SK-N-SH (cell line): ENCODE data around the gene ZNRF1. TPM values are rescaled to one million over a fixed set of nuclear protein-coding genes. Genes with fewer than 3 reads are reported as not detected.
"Not testable (repeated sequence)": the region's sequence is repeated elsewhere in the genome, so short reads cannot be mapped to it uniquely, and the experiment has no call there.

ENCODE experiments used
- CTCF ChIA-PET: fragments of 300-600, 350-600 bp; formaldehyde crosslinking; extraction: SDS; loops from one replicate; lab custom pipeline; 2021; lab: Yijun Ruan, JAX
- POLR2A ChIA-PET: fragments of 350-600 bp; sonication (Branson Sonifier 250); formaldehyde crosslinking; extraction: SDS; loops from one replicate; lab custom pipeline; 2020; ENCODE audit warnings: antibody characterized with exemption, inconsistent platforms; lab: Yijun Ruan, JAX
- DNase-seq: peaks from one replicate; pipeline ENCODE4 v3.0.0; 2012
- H2AFZ ChIP-seq: fragments of 200-600 bp; sonication (generic); 2 replicates; pipeline ENCODE4 v1.8.1; 2016; ENCODE audit warnings: antibody characterized with exemption, mild to moderate bottlenecking, low read depth
- H3F3A ChIP-seq: fragments of 200-600 bp; sonication (generic); replicated peaks from 2 replicates; pipeline ENCODE3; 2016; ENCODE audit warnings: antibody characterized with exemption, mild to moderate bottlenecking; ENCODE audit not compliant: insufficient read depth
- H3K27ac ChIP-seq, 2 experiments: fragments of 200-500 bp in 1 of 2; fragments of 200-600 bp in 1 of 2; sonication (Bioruptor generic) in 1 of 2; sonication (generic), shearing (Covaris generic) in 1 of 2; 2 replicates each; pipeline versions ENCODE4 v1.5.1 to v1.6.1; 2014 to 2016; ENCODE audit warnings: low read depth in 2 of 2, inconsistent platforms in 1 of 2, low read length in 1 of 2, mild to moderate bottlenecking in 1 of 2, mixed read lengths in 1 of 2
- H3K27me3 ChIP-seq: fragments of 200-600 bp; sonication (generic), shearing (Covaris generic); 2 replicates; pipeline ENCODE4 v1.6.1; 2016; ENCODE audit warnings: mixed run types; ENCODE audit not compliant: insufficient read depth
- H3K36me3 ChIP-seq, 2 experiments: fragments of 200-500 bp in 1 of 2; fragments of 200-600 bp in 1 of 2; sonication (Bioruptor generic) in 1 of 2; sonication (generic) in 1 of 2; replicated peaks in 1 of 2; 2 replicates each; pipeline versions ENCODE3 to v1.5.1; 2014 to 2016; ENCODE audit warnings: low read length in 1 of 2, mild to moderate bottlenecking in 1 of 2; ENCODE audit not compliant: insufficient read depth in 2 of 2, control insufficient read depth in 1 of 2
- H3K4me1 ChIP-seq, 2 experiments: fragments of 200-500 bp in 1 of 2; fragments of 200-600 bp in 1 of 2; sonication (Bioruptor generic) in 1 of 2; sonication (generic), shearing (Covaris generic) in 1 of 2; 2 replicates each; pipeline versions ENCODE4 v1.5.1 to v1.6.1; 2014 to 2016; ENCODE audit warnings: low read depth in 1 of 2, low read length in 1 of 2, mixed run types in 1 of 2; ENCODE audit not compliant: insufficient read depth in 2 of 2, control insufficient read depth in 1 of 2
- H3K4me2 ChIP-seq: fragments of 200-600 bp; sonication (generic), shearing (Covaris generic); 2 replicates; pipeline ENCODE4 v1.6.1; 2017; ENCODE audit warnings: mixed run types
- H3K4me3 ChIP-seq, 2 experiments: fragments of 200-500 bp in 1 of 2; fragments of 200-600 bp in 1 of 2; sonication (Bioruptor generic) in 1 of 2; sonication (generic), shearing (Covaris generic) in 1 of 2; 2 replicates each; pipeline versions ENCODE4 v1.5.1 to v1.8.1; 2014 to 2016; ENCODE audit warnings: low read depth in 2 of 2, inconsistent platforms in 1 of 2, low read length in 1 of 2, mild to moderate bottlenecking in 1 of 2, mixed read lengths in 1 of 2, moderate library complexity in 1 of 2
- H3K79me2 ChIP-seq: fragments of 200-600 bp; sonication (generic); 2 replicates; pipeline ENCODE4 v1.8.1; 2017; ENCODE audit warnings: mild to moderate bottlenecking; ENCODE audit not compliant: insufficient read depth
- H3K9ac ChIP-seq: fragments of 200-600 bp; sonication (generic); 2 replicates; pipeline ENCODE4 v1.6.1; 2017; ENCODE audit warnings: mixed run types
- H3K9me2 ChIP-seq: fragments of 200-600 bp; sonication (generic); 2 replicates; pipeline ENCODE4 v1.6.1; 2017; ENCODE audit warnings: mixed run types
- H3K9me3 ChIP-seq: fragments of 200-600 bp; sonication (generic); 2 replicates; pipeline ENCODE4 v1.6.1; 2017; ENCODE audit warnings: mixed run types, mild to moderate bottlenecking, moderate library complexity
- H4K20me1 ChIP-seq: fragments of 200-600 bp; sonication (generic); 2 replicates; pipeline ENCODE4 v1.6.1; 2017; ENCODE audit warnings: mild to moderate bottlenecking, mixed run types; ENCODE audit not compliant: insufficient read depth
- FOXM1 ChIP-seq: IDR thresholded peaks from 2 replicates; pipeline ENCODE4 v1.4.0; 2012; ENCODE audit warnings: low read depth, mild to moderate bottlenecking
- GABPA ChIP-seq: IDR thresholded peaks from 2 replicates; pipeline ENCODE4 v1.4.0; 2012; ENCODE audit warnings: low read depth, mild to moderate bottlenecking
- JUND ChIP-seq: IDR thresholded peaks from 2 replicates; pipeline ENCODE4 v1.4.0; 2012
- TAF1 ChIP-seq: IDR thresholded peaks from 2 replicates; pipeline ENCODE4 v1.6.1; 2012; ENCODE audit warnings: low read depth, mild to moderate bottlenecking, low read length, moderate library complexity, borderline replicate concordance
- TCF12 ChIP-seq: IDR thresholded peaks from 2 replicates; pipeline ENCODE4 v1.4.0; 2012
- YY1 ChIP-seq: IDR thresholded peaks from 2 replicates; pipeline ENCODE4 v1.4.0; 2012; ENCODE audit warnings: low read depth, mild to moderate bottlenecking
- WGBS: methylation state at CpG from one replicate; pipeline ENCODE4 v1.1.6; 2017; ENCODE audit warnings: low lambda C conversion rate; 5-methylcytosine and 5-hydroxymethylcytosine counted together
- polyA plus RNA-seq, 3 experiments: library from polyadenylated mRNA; depleted of rRNA; stranded (reverse); fragments of >200 nt; gene quantifications; 2 replicates each; pipeline ENCODE4 v1.2.3, GENCODE V29; 2012
- TF ChIP-seq, protein P1 (sequence below): fragments of 150-350 bp; IDR thresholded peaks from 2 replicates; pipeline ENCODE4 v1.6.1; 2017; ENCODE audit warnings: antibody characterized with exemption, low read length, low read depth, borderline replicate concordance
- TF ChIP-seq, protein P2 (sequence below): IDR thresholded peaks from 2 replicates; pipeline ENCODE4 v1.4.0; 2012; ENCODE audit warnings: low read depth, borderline replicate concordance

The ZNRF1 gene
- polyA plus RNA-seq, 1 of the 3 experiments (the other 2 are of a cell fraction): 23.7 TPM

DNA sequence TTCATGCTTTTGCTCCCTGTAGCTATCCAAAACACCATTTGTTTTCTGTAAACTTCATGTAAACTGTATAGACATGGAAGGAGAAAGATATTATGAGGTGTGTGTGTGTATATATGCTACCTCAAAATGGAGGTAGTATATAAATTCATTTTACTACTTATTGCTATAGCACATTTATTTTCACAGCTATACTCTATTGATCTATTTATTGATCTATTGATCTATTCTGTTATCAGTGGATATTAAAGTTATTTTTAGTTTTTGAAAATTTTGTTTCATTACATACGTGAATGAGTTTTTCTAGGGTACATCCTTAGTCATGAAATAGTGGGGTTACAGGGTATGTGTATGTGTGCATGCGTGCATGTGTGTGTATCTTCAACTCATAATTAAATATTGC lies 15.5 kb downstream of the ZNRF1 start:
- H2AFZ ChIP-seq: no peak overlapping the region
- no peak overlapping the region for H3K4me3 ChIP-seq
- peaks cover 14% of the 10 kb centered on the region for H4K20me1 ChIP-seq
- CTCF ChIA-PET: interaction anchor here (0.6 kb wide), 2 partner anchors 12 to 184 kb away, joined by 3 read pairs; no protein-coding TSS in a partner anchor
- H3K4me1 ChIP-seq: peaks cover 11 to 29% of the 10 kb centered on the region in 2 experiments; a peak in 3 of 4 replicates
- no peaks in the 10 kb centered on the region for H3K27me3 ChIP-seq
- WGBS: 94% methylated on average over 2 of the region's 2 CpGs
- no peak overlapping the region for H3K4me2 ChIP-seq
- H3K9me3 ChIP-seq: no peaks in the 10 kb centered on the region
- TF ChIP-seq TAF1 (no peak), YY1 (no peak), FOXM1 (no peak), GABPA (no peak), JUND (no peak), TCF12 (no peak)
- TF ChIP-seq, protein P1, sequence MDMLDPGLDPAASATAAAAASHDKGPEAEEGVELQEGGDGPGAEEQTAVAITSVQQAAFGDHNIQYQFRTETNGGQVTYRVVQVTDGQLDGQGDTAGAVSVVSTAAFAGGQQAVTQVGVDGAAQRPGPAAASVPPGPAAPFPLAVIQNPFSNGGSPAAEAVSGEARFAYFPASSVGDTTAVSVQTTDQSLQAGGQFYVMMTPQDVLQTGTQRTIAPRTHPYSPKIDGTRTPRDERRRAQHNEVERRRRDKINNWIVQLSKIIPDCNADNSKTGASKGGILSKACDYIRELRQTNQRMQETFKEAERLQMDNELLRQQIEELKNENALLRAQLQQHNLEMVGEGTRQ: no peak
- TF ChIP-seq, protein P2, sequence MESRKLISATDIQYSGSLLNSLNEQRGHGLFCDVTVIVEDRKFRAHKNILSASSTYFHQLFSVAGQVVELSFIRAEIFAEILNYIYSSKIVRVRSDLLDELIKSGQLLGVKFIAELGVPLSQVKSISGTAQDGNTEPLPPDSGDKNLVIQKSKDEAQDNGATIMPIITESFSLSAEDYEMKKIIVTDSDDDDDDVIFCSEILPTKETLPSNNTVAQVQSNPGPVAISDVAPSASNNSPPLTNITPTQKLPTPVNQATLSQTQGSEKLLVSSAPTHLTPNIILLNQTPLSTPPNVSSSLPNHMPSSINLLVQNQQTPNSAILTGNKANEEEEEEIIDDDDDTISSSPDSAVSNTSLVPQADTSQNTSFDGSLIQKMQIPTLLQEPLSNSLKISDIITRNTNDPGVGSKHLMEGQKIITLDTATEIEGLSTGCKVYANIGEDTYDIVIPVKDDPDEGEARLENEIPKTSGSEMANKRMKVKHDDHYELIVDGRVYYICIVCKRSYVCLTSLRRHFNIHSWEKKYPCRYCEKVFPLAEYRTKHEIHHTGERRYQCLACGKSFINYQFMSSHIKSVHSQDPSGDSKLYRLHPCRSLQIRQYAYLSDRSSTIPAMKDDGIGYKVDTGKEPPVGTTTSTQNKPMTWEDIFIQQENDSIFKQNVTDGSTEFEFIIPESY: no peak
- TF ChIP-seq, all 33 proteins: peak for 0
- no peak overlapping the region for H3K27ac ChIP-seq
- peaks cover 21% of the 10 kb centered on the region for H3F3A ChIP-seq
- H3K36me3 ChIP-seq: no peaks in the 10 kb centered on the region
- no peak overlapping the region for H3K9ac ChIP-seq
- H3K9me2 ChIP-seq: no peaks in the 10 kb centered on the region
- DNase-seq: no peak
- POLR2A ChIA-PET: no interaction called here
- peaks cover 92% of the 10 kb centered on the region for H3K79me2 ChIP-seq

DNA sequence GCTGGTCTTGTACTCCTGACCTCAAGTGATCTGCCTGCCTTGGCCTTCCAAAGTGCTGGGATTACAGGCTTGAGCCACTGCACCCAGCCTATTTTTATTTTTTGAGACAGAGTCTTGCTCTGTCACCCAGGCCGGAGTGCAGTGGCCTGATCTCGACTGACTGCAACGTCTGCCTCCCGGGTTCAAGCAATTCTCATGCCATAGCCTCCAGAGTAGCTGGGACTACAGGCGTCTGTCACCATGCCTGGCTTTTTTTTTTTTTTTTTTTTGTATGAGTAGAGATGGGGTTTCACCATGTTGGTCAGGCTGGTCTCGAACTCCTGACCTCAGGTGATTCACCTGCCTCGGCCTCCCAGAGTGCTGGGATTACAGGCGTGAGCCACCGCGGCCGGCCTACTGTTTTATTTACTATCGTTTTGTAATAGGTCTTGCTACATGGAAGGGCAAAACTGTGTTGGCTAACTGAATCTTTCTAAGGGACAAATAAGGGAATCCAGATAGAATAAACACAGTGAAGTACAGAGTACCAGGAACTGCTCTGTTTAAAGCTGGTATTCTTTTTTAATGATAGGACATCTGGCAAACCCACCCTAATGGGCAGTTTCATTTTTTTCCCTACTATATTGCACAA lies 17.7 kb downstream of the ZNRF1 start:
- DNase-seq: not testable (repeated sequence)
- 84% methylated on average over 12 of the region's 12 CpGs for WGBS
- POLR2A ChIA-PET: interaction anchor here (0.7 kb wide), 1 partner anchor 94 kb away, joined by 3 read pairs; no protein-coding TSS in a partner anchor

More for the DNA sequence above, 17.7 kb downstream of the ZNRF1 start:
- H3K9ac ChIP-seq, H3K4me3 ChIP-seq, H3K36me3 ChIP-seq, H2AFZ ChIP-seq, H3K9me3 ChIP-seq, H3K9me2 ChIP-seq, H3K4me2 ChIP-seq, H3K27ac ChIP-seq, H3K27me3 ChIP-seq: not testable (repeated sequence)
- CTCF ChIA-PET: interaction anchor here (1.6 to 2.0 kb wide), 2 partner anchors 15 to 94 kb away, joined by 4 to 7 read pairs; no protein-coding TSS in a partner anchor
- Histone ChIP-seq H4K20me1 (peaks cover 14% of the 10 kb centered on the region), H3K4me1 (peaks cover 8 to 22% of the 10 kb centered on the region in 2 experiments; a peak in 3 of 4 replicates), H3F3A (peaks cover 12% of the 10 kb centered on the region), H3K79me2 (peaks cover 96% of the 10 kb centered on the region)
